IMR-90 (cell line): ENCODE results near the gene MTLN. TPM values are rescaled to one million over a fixed set of nuclear protein-coding genes. Genes with fewer than 3 reads are reported as not detected.
"Not testable (repeated sequence)": the region's sequence is repeated elsewhere in the genome, so short reads cannot be mapped to it uniquely, and the experiment has no call there.

Experiments used
- ATAC-seq: fragments of 200-7000 bp; cut with Tn5 transposase; 2 replicates; pipeline ENCODE4 v1.9.1; 2020; ENCODE audit warnings: low read depth, mild to moderate bottlenecking, moderate library complexity
- BruUV-seq: library from RNA; stranded (reverse); fragments of 400-500 nt; replicated peaks from 2 replicates; lab custom pipeline; 2021; lab: Mats Ljungman, UMichigan
- CTCF ChIA-PET: fragments of 300-600 bp; formaldehyde crosslinking; extraction: SDS; loops from one replicate; lab custom pipeline; 2021; ENCODE audit warnings: antibody characterized with exemption; lab: Yijun Ruan, JAX
- POLR2A ChIA-PET: fragments of 300-600 bp; sonication (Branson Sonifier 250); formaldehyde crosslinking; loops from one replicate; lab custom pipeline; 2022; ENCODE audit warnings: antibody characterized with exemption; ENCODE audit not compliant: unreplicated experiment; lab: Charles Lee
- DNase-seq: peaks from one replicate; pipeline ENCODE4 v3.0.0; 2013
- H2AFZ ChIP-seq: replicated peaks from 2 replicates; pipeline ENCODE3; 2013; ENCODE audit warnings: low read length, mild to moderate bottlenecking; ENCODE audit not compliant: poor library complexity
- H2AK5ac ChIP-seq: 2 replicates; pipeline ENCODE4 v1.6.1; 2013; ENCODE audit warnings: low read depth, low read length, inconsistent platforms
- H2AK9ac ChIP-seq: replicated peaks from 2 replicates; pipeline ENCODE3; 2013; ENCODE audit warnings: mild to moderate bottlenecking, low read depth, low read length, moderate library complexity; ENCODE audit not compliant: poor library complexity
- H2BK120ac ChIP-seq: 2 replicates; pipeline ENCODE4 v1.6.1; 2013; ENCODE audit warnings: low read depth, low read length, inconsistent platforms
- H2BK15ac ChIP-seq: 3 replicates; pipeline ENCODE4 v1.6.1; 2013; ENCODE audit warnings: low read depth, low read length, inconsistent platforms
- H2BK20ac ChIP-seq: 2 replicates; pipeline ENCODE4 v1.6.1; 2013; ENCODE audit warnings: low read depth, mild to moderate bottlenecking, inconsistent platforms, low read length, moderate library complexity
- H2BK5ac ChIP-seq: 2 replicates; pipeline ENCODE4 v1.6.1; 2013; ENCODE audit warnings: mild to moderate bottlenecking, low read depth, low read length, inconsistent platforms; ENCODE audit not compliant: poor library complexity, severe bottlenecking
- H3K14ac ChIP-seq: replicated peaks from 2 replicates; pipeline ENCODE4 v1.6.1; 2013; ENCODE audit warnings: low read depth, low read length, inconsistent platforms
- H3K18ac ChIP-seq: 2 replicates; pipeline ENCODE4 v1.6.1; 2013; ENCODE audit warnings: low read depth, low read length, control low read depth
- H3K23ac ChIP-seq: 2 replicates; pipeline ENCODE4 v1.6.1; 2013; ENCODE audit warnings: low read depth, low read length, inconsistent platforms
- H3K27ac ChIP-seq: 2 replicates; pipeline ENCODE4 v1.5.1; 2013; ENCODE audit warnings: mild to moderate bottlenecking, control low read depth, low read length; ENCODE audit not compliant: insufficient read depth
- H3K27me3 ChIP-seq: 2 replicates; pipeline ENCODE4 v1.6.1; 2013; ENCODE audit warnings: low read length; ENCODE audit not compliant: control insufficient read depth, insufficient read depth
- H3K36me3 ChIP-seq: 2 replicates; pipeline ENCODE4 v1.6.1; 2013; ENCODE audit warnings: low read length, mixed read lengths; ENCODE audit not compliant: control insufficient read depth, insufficient read depth
- H3K4ac ChIP-seq: 2 replicates; pipeline ENCODE4 v1.6.1; 2013; ENCODE audit warnings: low read depth, low read length, inconsistent platforms
- H3K4me1 ChIP-seq: 2 replicates; pipeline ENCODE4 v1.6.1; 2013; ENCODE audit warnings: low read length, mixed read lengths; ENCODE audit not compliant: control insufficient read depth, insufficient read depth
- H3K4me2 ChIP-seq: 2 replicates; pipeline ENCODE4 v1.6.1; 2013; ENCODE audit warnings: low read depth, mild to moderate bottlenecking, control low read depth, low read length, moderate library complexity
- H3K4me3 ChIP-seq: 2 replicates; pipeline ENCODE4 v1.5.1; 2013; ENCODE audit warnings: low read depth, mild to moderate bottlenecking, control low read depth, low read length, moderate library complexity; ENCODE audit not compliant: insufficient read depth
- H3K56ac ChIP-seq: 2 replicates; pipeline ENCODE4 v1.6.1; 2013; ENCODE audit warnings: low read length, inconsistent platforms; ENCODE audit not compliant: insufficient read depth; ENCODE audit errors: extremely low read depth
- H3K79me1 ChIP-seq, 2 experiments: 2 replicates each; pipeline ENCODE4 v1.6.1; 2013; ENCODE audit warnings: low read length in 2 of 2, inconsistent platforms in 1 of 2, low read depth in 1 of 2
- H3K9ac ChIP-seq: 2 replicates; pipeline ENCODE4 v1.6.1; 2013; ENCODE audit warnings: low read depth, low read length, control low read depth
- H3K9me1 ChIP-seq: 2 replicates; pipeline ENCODE4 v1.6.1; 2013; ENCODE audit warnings: low read length, inconsistent platforms; ENCODE audit not compliant: insufficient read depth
- H3K9me3 ChIP-seq: 2 replicates; pipeline ENCODE4 v1.6.1; 2013; ENCODE audit warnings: low read length; ENCODE audit not compliant: control insufficient read depth, insufficient read depth
- H4K20me1 ChIP-seq: 2 replicates; pipeline ENCODE4 v1.6.1; 2013; ENCODE audit warnings: low read length, inconsistent platforms; ENCODE audit not compliant: insufficient read depth
- H4K5ac ChIP-seq: 2 replicates; pipeline ENCODE4 v1.6.1; 2013; ENCODE audit warnings: mild to moderate bottlenecking, low read depth, low read length, control low read depth
- H4K8ac ChIP-seq, 2 experiments: 2 replicates each; pipeline ENCODE4 v1.6.1; 2013; ENCODE audit warnings: low read depth in 2 of 2, low read length in 2 of 2, control low read depth in 1 of 2, inconsistent platforms in 1 of 2
- H4K91ac ChIP-seq: 2 replicates; pipeline ENCODE4 v1.6.1; 2013; ENCODE audit warnings: low read depth, low read length, inconsistent platforms; ENCODE audit not compliant: insufficient read depth
- WGBS, 2 experiments: methylation state at CpG; one replicate each; pipeline versions ENCODE4 v1.1.5 to v1.1.7; 2013; ENCODE audit warnings: missing lambda C conversion rate in 2 of 2; ENCODE audit not compliant: insufficient read length in 1 of 2; ENCODE audit errors: extremely low coverage in 2 of 2; 5-methylcytosine and 5-hydroxymethylcytosine counted together
- dilution Hi-C: fragments of 300-500 bp; cut with HindIII; formaldehyde crosslinking; loops from one replicate; pipeline ENCODE4 v1.14.3; 2018; ENCODE audit warnings: low sequenced_read_pairs; ENCODE audit not compliant: unreplicated experiment
- in situ Hi-C: fragments of 300-500 bp; cut with MboI; formaldehyde crosslinking; loops from 3 replicates; pipeline ENCODE4 v1.14.3; 2019; ENCODE audit warnings: low sequenced_read_pairs, inconsistent platforms, mixed read lengths
- intact Hi-C: fragments of 100-400 bp; cut with micrococcal nuclease; formaldehyde crosslinking; loops from 2 replicates; pipeline ENCODE4 v1.10.0; 2022
- polyA plus RNA-seq, 3 experiments: library from polyadenylated mRNA; depleted of rRNA; stranded (reverse); fragments of >200 nt; gene quantifications; 2 replicates each; pipeline ENCODE4 v1.2.3, GENCODE V29; 2012; ENCODE audit warnings: low replicate concordance in 1 of 3
- total RNA-seq: library from RNA; depleted of rRNA; stranded (reverse); fragments of >200 nt; gene quantifications from 2 replicates; pipeline ENCODE4 v1.2.3, GENCODE V29; 2012

MTLN gene
- total and polyA plus RNA-seq, 2 of the 4 experiments (the other 2 are of a cell fraction), result 13.5 to 14.5 TPM

GRCh38 chr2:110218889-110219288 is 6.5 kb upstream of the MTLN start:
- H3K27me3 ChIP-seq, result peaks cover 37% of the 10 kb centered on the region
- H4K20me1 ChIP-seq, H3K9me3 ChIP-seq, ATAC-seq, H3K27ac ChIP-seq, POLR2A ChIA-PET, H4K5ac ChIP-seq, H2BK20ac ChIP-seq, intact Hi-C loops, H3K4me2 ChIP-seq, H3K4me3 ChIP-seq, H3K79me1 ChIP-seq, H4K91ac ChIP-seq, H3K56ac ChIP-seq, CTCF ChIA-PET, H4K8ac ChIP-seq, H3K4ac ChIP-seq, H2BK5ac ChIP-seq, H3K36me3 ChIP-seq, BruUV-seq, in situ Hi-C loops, H3K4me1 ChIP-seq, H3K18ac ChIP-seq, H2AK5ac ChIP-seq, H2BK15ac ChIP-seq, H3K9ac ChIP-seq, H3K9me1 ChIP-seq, DNase-seq, dilution Hi-C loops, H3K14ac ChIP-seq, H3K23ac ChIP-seq, H2AFZ ChIP-seq, H2BK120ac ChIP-seq, H2AK9ac ChIP-seq: not testable (repeated sequence)
- no CpG with 5 or more reads among the region's 7 CpGs for WGBS, 2 experiments
